Stimulated activated CD4-positive, alpha-beta T cell treated with anti-CD3 and anti-CD28 coated beads, Interleukin-12 subunit alpha, Interleukin-12 subunit beta, amount 100 ng/mL, for 4 hours (primary cell): Measurements from ENCODE around the gene EIPR1.

Experiments
- DNase-seq: peaks from one replicate; pipeline ENCODE4 v3.0.0-alpha.2; 2020

The EIPR1 gene

DNA sequence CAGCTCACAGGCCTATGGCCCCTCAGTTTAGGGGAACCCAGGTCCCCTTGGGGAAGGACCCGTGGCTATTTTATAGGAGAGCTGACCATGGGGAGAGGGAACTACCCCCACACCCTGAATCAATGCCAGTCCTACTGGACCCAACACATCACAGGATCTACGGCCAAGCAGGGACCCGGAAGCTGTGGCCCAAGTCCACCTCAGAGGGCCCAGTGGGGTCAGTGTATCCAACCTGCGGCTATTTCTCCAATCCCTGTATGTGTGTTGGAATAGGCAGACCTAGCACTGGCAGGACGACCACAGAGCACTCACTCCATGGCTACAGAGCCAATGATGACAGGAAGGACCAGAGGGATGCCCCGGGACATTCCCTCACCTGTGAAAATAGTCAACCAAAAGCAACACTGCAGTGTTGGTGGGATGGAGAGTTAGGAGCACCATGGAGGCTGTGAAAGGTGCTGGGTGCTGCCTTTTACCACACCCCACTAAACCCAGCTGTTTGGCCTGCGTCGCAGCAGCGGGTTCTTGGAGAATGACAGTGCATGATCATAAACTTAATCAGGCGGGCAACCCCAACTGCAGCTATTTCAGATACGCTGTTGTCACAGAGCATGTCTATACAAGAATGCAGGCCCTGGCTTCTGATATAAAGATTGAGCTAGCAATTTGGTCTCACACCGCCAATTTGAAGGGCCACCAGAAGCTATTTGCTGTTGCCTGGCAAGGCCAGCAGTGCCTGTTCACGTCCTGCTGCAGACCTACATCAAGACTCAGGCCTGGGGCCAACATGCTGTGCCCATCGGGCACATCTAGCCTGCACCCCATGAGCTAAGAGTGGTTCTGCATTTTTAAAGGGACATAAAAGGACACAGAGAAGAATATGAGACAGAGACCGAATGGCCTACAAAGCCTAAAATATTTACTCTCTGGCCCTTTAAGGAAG, 110.4 kb downstream of the EIPR1 start:
- DNase-seq: no peak

DNA sequence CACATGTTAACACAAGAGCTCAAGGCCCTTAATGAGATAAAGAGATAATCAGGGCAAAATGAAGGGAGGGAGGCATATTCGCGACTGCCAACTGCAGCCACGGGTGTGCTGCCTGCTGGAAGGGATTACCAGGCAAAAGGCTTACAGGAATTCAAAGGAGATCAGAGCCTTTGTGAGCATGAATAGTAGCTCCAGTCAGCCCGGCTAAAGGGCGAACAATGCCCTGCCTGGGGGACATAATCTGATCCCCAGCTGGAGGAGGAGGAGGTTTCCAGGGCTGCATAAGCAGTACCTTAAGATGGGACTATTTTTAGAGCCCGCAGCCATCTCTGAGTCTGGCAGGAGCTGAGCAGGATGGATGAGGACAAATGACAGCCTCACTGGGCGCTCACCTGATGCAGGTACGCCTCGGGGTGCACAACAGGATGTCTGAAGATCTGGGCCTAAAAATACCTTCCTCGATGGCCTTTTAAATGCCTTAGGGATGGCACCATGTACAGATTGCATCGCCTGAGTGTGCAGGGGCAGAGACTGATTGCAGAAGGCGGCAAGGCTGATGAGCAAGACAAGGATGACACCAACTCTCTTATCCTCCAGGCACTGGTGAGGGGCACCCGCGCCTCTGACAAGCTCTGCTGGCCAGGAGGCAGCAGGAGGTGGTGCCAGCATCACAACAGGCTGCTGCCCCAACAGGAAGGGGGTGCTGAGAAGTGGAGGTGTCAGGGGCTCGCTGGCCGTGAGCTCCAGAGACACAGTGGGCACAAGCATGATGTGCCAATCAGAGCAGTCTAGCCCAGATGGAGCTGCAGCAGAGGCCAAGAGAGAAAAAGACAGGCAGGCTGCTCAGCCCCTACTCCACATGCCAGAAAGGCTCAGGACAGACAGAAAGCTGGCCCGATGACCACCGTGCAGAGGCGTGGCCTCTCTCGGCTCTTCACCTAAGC, 111.4 kb downstream of the EIPR1 start:
- DNase-seq: no peak

DNA sequence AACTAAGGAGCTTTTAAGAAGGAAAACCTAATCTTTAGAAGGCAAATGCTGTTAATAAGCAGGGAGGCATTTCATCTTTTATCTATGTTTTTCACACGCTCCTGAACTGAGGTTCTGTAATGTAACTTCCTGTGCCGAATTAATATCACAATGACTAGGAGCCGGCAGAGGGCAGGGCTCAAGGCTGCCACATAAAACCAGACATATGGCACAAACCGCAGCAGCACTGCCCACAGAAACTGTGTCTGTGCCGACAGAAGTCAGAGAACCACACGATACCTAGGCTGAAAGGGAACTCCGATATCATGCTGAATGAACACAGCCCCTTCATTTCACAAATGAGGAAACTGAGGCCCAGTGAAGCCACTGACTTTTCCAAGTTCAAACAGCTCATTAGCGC, 112.1 kb downstream of the EIPR1 start:
- no peak for DNase-seq

DNA sequence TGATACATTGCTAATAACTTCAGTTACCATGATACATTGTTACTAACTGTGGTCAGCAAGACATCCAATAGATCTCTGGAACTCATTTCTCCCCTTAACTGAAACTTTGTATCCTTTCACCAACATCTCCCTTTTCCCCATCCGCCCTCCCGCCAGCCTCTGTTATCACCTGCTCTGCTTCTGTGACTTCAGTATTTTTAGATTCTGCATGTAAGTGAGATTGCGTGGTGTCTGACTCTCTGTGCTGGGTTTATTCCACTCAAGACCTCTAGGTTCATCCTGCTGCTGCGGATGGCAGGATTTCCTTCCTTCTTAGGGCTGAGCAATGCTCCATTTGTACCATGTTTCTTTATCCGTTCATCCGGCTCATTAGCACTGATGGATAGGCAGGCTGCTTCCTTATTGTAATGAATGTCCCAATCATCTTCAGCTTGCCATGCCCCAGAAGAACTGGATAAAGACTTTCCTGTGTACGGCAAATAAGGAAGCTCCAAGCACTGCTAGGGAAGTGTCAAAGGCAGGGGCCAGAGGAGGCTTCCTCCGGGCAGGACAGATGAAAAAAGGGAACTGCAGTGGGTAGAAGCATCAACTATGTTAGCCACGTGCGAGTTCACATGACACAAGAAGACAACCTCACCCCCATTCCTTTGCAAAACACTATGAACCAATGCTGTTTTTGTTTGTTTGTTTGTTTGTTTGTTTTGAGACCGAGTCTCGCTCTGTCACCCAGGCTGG, 113.4 kb downstream of the EIPR1 start:
- no peak for DNase-seq

DNA sequence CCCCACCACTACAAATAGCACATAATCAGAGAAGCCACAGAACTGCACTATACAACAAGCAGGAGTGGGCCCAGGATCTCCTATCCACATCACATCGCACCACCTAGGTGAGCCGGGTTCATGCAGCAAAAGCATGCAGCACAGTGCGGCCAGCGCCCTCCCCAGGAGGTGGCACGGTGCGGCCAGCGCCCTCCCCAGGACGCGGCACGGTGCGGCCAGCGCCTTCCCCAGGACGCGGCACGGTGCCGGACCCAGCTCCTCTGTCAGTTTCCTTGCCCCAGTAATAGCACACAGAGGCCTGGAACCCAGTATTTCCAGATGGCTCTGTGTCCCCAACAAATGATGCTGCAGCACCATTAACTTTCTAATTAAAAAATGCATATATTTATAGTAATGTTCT, 114.1 kb downstream of the EIPR1 start:
- DNase-seq: no peak

DNA sequence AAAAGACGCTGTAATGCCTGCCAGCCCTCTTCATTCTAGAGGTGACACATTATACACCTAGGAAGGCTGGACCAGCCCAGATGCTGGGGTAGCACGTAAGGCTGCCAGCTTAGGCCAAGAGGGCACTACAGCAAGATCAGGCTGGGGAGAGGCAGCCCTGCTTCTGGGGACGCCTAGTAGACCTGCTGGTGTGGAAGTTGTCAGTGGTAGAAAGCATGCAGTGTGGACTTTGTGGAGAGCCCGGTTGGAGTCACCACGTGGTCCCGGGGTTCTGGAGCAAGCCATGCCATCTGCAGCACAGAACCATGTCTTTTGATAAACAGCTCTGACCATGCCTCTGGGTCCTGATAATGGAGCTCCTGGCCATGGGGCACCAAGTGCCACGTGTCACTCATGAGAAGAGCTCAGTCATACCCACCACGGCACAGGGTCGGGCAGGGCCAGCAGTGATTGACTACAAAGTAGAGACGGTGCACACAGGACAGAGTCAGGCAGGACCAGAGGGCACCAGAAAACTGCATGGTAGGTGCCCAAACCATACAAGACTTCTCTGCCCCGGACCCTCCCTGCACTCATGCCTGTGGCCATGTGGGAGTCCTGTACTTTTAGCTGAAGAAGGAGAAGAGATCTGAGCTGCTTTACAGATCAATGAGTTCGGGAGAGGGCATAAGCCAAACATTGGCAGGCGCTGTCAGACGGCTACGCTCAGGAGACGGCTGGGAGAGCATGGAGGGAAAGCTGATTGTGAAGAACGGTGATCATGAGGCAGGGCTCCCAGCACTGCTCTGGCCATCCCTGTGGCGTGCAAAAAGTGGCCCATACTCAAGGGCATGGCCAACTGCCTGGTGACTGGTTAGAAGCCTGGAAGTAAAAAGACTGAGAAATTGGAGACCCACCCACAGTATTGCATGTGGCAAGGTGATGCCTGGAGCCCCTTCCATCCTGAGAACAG, 114.9 kb downstream of the EIPR1 start:
- DNase-seq: no peak

DNA sequence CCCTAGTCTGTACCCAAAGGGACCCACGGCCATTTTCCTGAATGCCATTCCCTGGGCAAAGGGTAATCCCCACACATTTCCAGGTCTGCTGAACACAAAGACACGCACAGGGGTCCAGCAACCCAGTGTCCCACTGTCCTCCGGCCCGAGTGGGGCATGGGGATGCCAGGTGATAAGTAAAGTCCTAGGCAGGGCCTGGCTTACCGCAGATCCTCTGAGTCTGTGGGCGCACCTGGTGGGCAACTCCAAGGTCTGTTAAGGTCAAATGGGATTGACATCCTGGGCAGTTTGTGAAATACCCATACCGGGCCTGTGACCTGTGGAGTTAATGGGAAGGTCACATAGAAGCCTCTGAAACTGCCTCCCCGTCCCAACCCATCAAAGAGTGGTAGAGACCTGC, 116.1 kb downstream of the EIPR1 start:
- no peak for DNase-seq

DNA sequence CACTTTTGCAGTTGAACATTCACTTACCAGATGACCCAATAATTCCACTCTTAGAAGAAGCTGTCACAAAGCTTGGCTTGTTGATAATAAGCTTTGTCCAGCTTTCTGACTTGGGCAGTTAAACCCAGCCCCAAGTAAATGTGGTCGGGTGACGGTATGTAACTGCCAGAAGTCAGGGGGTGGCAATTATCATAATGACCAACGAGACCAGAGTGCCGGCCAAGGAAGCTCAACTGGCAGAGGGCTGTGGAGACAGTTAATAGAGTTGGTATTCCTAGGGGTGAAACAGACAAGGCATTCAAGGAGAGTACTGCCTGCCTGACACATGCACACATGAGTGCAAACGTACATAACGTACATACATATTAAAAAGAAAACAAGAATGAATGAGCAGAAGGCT, 116.7 kb downstream of the EIPR1 start:
- no peak for DNase-seq

DNA sequence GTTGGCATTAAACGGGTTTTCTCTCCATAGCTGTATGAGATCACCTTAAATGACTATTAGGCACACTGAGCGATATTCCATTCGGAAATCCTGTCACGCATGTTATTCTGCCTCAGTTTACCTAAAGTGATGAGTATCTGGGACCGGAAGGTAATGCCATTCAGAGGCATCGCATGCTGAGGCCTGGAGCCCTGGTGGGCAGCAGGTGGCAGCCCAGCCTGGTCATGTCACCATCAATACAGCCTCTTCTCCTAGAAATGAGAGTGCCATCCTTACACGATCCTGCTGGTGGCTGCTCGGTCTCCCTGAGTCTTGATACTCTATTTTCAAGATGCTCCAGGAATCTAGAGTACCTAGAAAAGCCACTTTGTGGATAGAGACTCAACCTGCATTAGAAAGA, 119.8 kb downstream of the EIPR1 start:
- no peak for DNase-seq

DNA sequence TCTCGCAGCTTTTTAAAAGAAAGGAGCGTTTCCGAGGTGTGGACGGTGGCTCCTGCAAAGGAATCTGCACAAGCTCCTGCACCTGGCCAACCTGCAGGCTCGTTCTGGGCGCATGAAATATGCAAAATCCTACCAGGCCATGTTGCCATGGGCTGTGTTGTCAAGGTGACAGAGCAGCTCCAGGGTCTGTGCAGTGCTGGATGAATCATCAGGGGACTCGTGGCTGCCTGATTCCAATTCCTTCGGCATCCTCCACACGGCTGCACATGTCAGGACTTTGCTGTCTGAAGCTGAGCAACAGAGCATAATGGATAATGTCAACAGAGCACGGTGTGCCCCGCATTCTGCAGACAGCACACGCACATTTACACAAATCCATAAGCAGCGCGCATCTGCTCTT, 120.5 kb downstream of the EIPR1 start:
- no peak for DNase-seq

DNA sequence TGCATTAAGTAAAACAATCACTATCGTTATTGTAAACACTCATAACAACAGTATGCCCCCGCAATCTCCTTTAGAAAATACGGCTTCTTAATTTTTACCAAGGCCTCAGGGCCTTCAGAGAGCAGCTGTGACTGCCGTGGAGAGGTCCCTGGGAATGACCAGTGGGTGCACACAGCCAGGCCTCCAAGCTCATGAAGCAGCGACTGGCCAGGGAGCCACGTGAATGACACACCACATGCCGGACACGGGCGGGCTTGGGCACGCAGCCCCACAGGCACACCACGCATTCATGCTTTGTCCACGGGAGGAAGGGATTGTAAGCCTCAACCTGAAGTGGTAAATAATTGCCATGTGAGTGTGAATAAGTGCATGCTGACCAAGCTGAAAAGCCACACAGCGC, 121.0 kb downstream of the EIPR1 start:
- no peak for DNase-seq

DNA sequence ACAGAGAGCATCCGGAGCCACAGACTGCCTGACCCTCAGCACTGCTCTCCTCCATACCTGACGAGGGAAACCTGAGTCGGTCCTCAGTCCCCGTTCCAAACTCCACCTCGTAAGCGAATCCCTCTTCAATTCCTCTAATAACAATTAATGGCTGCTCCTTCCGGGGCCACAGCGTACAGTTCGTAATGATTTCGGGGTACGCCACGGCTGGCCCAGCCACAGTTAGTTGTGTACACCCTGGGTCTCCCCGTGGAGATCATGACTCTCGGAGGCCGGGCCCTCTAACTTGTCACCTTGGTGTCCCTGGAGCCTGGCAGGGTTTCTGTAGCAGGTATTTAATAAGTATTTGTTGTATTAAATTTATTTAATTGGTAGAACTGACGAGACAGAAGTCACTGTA, 121.5 kb downstream of the EIPR1 start:
- DNase-seq: no peak

DNA sequence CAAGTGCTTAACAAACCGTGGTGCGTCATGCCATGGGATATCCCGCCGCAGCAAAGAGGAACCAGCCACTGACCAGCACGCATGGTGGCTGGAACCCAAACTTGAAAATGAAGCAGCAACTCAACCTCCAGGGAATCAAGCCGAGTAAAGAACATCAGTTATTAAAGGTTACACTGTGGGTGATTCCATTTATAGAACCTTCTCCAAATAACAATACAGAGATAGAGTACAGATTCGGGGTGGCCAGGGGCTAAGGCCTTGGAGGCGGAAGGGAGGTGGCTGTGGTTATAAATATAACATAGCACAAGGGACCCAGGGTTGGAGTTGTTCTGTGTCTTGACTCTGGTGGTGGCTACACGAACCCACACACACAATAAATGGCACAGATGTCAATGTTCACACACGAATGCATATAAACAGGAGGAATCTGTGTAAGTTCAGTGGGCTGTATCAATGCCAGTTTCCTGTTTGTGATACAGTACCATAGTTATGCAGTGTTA, 123.1 kb downstream of the EIPR1 start:
- DNase-seq: no peak

DNA sequence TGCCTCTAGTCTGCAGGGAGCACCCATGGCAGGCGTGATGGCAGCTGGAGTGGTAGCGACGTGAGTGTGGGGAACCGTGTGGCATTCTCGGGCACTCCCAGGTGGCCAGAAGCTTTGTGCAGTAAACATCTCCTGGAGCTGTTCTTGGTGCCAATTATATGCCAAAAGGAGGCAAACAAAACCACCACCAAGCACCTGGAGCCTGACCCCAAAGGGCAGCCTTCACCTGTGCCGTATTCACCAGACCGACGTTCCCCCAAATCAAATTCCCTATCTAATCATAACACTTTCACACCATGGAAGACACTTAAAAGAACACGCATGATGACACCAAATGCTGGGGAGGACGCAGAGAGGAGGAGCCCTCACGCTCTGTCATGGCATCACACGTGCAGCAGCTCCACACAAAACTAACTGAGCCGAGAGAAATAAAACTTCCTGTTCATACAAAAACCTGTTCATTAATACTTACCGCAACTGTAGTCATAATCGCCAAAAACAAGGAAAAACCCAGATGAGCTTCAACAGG, 123.6 kb downstream of the EIPR1 start:
- DNase-seq: no peak

DNA sequence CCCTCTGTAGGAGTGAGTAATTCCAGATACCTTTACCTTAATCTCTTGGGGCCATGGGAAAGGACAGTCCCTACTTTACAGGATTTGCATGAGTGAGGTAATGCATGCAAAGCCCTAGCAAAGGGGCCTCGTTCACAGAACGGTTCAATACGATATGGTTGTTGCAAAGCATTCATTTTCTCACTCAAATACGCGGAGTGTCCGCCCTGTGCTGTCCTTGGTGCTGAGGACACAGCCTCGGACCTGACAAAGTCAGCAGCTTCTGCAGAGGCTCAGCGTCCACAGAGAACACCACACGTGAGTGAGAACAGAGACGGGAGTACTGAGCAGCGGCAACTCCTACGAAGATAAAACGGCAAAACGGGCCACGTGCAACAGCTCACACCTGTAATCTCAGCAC, 125.7 kb downstream of the EIPR1 start:
- no peak for DNase-seq

DNA sequence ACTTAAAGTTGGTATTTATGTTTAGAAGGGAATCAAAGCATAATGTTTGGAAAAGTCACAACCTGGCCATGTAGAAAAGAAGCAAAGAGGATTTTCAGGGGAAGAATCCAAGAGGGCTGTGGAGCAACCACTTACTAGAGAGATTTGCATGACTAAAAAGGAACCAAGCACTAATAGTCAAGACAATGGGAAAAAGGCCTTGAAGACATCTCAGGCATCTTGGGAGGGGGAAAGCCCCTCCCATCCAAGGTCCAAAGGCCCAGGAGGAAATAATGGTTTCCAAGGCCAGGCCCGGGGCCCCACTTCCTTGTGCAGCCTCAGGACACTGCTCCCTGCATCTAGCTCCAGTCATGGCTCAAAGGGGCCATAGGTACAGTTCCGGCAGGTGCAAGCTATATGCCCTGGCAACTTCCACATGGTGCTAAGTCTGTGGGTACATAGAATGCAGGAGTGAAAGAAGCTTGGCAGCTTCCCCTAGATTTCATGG, 128.1 kb downstream of the EIPR1 start:
- DNase-seq: no peak

DNA sequence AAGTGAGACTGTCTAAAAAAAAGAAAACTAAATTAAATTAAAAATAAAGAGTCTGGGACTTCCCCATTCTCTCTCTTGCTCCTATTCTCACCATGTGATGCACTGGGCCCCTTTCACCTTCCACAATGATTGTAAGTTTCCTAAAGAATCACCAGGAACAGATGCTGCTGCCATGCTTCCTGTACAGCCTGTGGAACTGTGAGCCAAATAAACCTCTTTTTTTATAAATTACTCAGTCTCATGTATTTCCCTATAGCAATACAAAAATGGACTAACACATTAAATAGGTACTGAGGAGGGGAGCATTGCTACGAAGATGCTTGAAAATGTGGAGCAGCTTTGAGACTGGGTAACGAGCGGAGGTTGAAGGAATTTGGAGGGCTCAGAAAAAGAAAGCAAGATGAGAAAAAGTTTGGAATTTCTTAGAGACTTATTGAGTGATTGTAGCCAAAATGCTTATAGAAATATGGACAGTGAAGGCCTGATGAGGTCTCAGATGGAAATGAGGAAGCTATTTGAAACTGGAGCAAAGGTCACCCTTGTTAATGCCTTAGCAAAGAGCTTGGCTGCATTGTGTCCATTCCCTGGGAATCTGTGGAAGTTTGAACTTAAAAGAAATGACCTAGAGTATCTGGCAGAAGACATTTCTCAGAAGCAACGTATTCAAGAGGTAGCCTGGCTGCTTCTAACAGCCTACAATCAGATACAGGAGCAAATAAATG, 128.7 kb downstream of the EIPR1 start:
- DNase-seq: no peak

DNA sequence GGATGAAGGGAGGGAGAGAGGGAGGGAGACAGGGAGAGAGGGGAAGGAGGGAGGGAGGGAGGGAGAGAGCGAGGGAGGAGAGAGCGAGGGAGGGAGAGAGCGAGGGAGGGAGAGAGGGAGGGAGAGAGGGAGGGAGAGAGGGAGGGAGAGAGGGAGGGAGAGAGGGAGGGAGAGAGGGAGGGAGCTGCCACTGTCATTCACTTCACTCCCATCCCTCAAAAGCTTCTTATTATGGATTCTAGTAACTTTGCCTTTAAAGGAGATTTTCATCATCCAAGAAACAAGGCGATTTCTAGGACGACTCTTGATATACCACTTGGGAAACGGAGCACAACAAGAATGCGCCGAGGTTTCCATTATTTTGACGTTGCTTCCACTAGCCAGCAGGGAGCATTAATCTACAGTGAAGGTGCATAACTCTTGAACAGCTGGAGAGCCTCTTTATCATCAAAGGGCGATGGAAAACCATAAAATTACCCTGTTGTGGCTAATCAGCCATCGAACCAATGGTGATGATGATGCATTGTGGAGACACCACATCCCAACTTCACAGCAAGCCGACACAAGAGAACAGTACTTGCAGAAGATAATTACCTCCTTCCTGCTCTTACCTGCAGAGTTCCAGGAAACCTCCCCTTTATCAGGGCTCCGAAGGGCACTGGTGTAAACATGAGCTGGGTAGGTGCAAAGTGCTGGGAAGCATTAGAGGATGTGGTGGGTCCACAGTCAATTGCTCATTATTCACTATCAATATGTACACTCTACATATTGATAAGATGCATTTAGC, 130.5 kb downstream of the EIPR1 start:
- DNase-seq: no peak

DNA sequence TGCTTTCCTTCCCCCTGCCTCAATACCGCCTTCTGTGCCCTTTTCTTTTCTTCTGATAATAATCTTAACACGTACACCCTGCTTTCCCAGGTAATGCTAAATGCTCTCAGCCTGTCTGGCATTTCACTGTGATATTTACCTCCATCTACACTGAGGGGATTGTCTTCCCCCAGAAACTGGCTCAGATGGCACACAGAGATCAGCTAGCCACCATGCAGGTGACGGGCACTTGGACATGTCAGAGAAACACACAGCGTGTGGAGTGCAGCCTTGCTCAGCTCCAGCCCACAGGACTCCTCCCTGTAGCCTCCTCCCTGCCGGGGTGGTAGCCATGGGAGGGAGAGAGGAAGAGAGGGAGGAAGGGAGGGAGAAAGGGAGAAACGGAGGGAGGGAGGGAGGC, 131.2 kb downstream of the EIPR1 start:
- no peak for DNase-seq

DNA sequence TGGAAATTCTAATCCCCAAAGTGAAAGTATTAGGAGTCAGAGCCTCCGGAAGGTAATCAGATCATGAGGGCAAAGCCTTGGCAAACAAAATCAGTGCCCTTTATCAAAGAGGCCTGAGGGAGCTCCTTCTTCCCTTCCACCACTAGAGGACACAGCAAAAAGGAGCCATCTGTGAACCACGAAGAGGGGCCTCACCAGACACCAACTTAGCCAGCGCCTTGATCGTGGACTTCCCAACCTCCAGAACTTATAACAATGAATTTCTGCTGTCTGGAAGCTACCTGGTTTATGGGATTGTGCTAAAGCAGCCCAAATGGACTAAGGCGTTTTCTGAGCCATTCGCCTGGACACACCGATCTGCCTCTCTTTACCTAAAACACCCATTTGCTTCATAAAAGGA, 133.1 kb downstream of the EIPR1 start:
- no peak for DNase-seq
